MM.1S (cell line): ENCODE data around the gene TSPYL2.

Experiments used
- DNase-seq: peaks from one replicate; pipeline ENCODE4 v3.0.0-alpha.2; 2015
- H2AFZ ChIP-seq: fragments of 300-600 bp; sonication (generic); 2 replicates; pipeline ENCODE4 v1.6.0; 2016; ENCODE audit warnings: antibody characterized with exemption, low read length
- H3F3A ChIP-seq: fragments of 300-600 bp; sonication (generic); 2 replicates; pipeline ENCODE4 v1.6.1; 2016; ENCODE audit warnings: mild to moderate bottlenecking, antibody characterized with exemption, low read length, moderate library complexity, mixed read lengths; ENCODE audit not compliant: insufficient read depth
- H3K27ac ChIP-seq: fragments of 300-600 bp; sonication (generic); 2 replicates; pipeline ENCODE4 v1.5.1; 2016; ENCODE audit warnings: mild to moderate bottlenecking, low read length
- H3K27me3 ChIP-seq: fragments of 300-600 bp; sonication (generic); replicated peaks from 2 replicates; pipeline ENCODE4 v1.6.0; 2016; ENCODE audit warnings: low read length; ENCODE audit not compliant: insufficient read depth
- H3K36me3 ChIP-seq: fragments of 300-600 bp; sonication (generic); replicated peaks from 2 replicates; pipeline ENCODE4 v1.6.1; 2016; ENCODE audit warnings: mild to moderate bottlenecking, low read length, mixed read lengths; ENCODE audit not compliant: insufficient read depth
- H3K4me1 ChIP-seq: fragments of 300-600 bp; sonication (generic); 2 replicates; pipeline ENCODE4 v1.6.1; 2016; ENCODE audit warnings: low read length, mixed read lengths
- H3K4me2 ChIP-seq: fragments of 300-600 bp; sonication (generic); 2 replicates; pipeline ENCODE4 v1.6.0; 2016; ENCODE audit warnings: low read depth, low read length
- H3K4me3 ChIP-seq: fragments of 300-600 bp; sonication (generic); 2 replicates; pipeline ENCODE4 v1.5.1; 2016; ENCODE audit warnings: low read length, mixed read lengths
- H3K79me2 ChIP-seq: fragments of 300-600 bp; sonication (generic); 2 replicates; pipeline ENCODE4 v1.6.1; 2016; ENCODE audit warnings: mixed run types, low read length, mixed read lengths
- H3K9ac ChIP-seq: fragments of 300-600 bp; sonication (generic); 2 replicates; pipeline ENCODE4 v1.6.1; 2016; ENCODE audit warnings: low read length, mixed read lengths
- H3K9me2 ChIP-seq: fragments of 300-600 bp; sonication (generic); replicated peaks from 2 replicates; pipeline ENCODE4 v1.6.1; 2016; ENCODE audit warnings: mild to moderate bottlenecking, low read length, mixed read lengths; ENCODE audit not compliant: insufficient read depth
- H3K9me3 ChIP-seq: fragments of 300-600 bp; sonication (generic); replicated peaks from 2 replicates; pipeline ENCODE4 v1.6.1; 2016; ENCODE audit warnings: mild to moderate bottlenecking, low read length, mixed read lengths; ENCODE audit not compliant: insufficient read depth
- H4K20me1 ChIP-seq: fragments of 300-600 bp; sonication (generic); 2 replicates; pipeline ENCODE4 v1.6.1; 2016; ENCODE audit warnings: mild to moderate bottlenecking, low read length, moderate library complexity, mixed read lengths; ENCODE audit not compliant: insufficient read depth
- CTCF ChIP-seq: fragments of 300-600 bp; sonication (generic); IDR thresholded peaks from 2 replicates; pipeline ENCODE4 v1.5.1; 2016; ENCODE audit warnings: antibody characterized with exemption, low read length, mixed read lengths
- EZH2 ChIP-seq: fragments of 300-600 bp; sonication (generic); optimal IDR thresholded peaks from 2 replicates; pipeline ENCODE3; 2017; ENCODE audit warnings: low read depth, mild to moderate bottlenecking, antibody characterized with exemption, low read length, mixed read lengths
- EZH2phosphoT487 ChIP-seq: fragments of 300-600 bp; sonication (generic); IDR thresholded peaks from 2 replicates; pipeline ENCODE4 v1.6.1; 2018; ENCODE audit warnings: antibody characterized with exemption, low read length

TSPYL2 gene

GRCh38 chrX:53135581-53135980 is 53.4 kb downstream of the TSPYL2 start:
- H3K9ac ChIP-seq: no peak overlapping the region
- no peaks in the 10 kb centered on the region for H3K4me1 ChIP-seq
- no peaks in the 10 kb centered on the region for H3K36me3 ChIP-seq
- no peak overlapping the region for H3K4me3 ChIP-seq
- no peak for DNase-seq
- H4K20me1 ChIP-seq: no peaks in the 10 kb centered on the region
- H3K79me2 ChIP-seq: no peaks in the 10 kb centered on the region
- no peak overlapping the region for H3K4me2 ChIP-seq
- H2AFZ ChIP-seq: no peak overlapping the region
- no peaks in the 10 kb centered on the region for H3K9me3 ChIP-seq
- H3K9me2 ChIP-seq: no peaks in the 10 kb centered on the region
- H3K27me3 ChIP-seq: no peaks in the 10 kb centered on the region
- TF ChIP-seq EZH2 (no peak), EZH2phosphoT487 (no peak), CTCF (no peak)
- no peaks in the 10 kb centered on the region for H3F3A ChIP-seq
- H3K27ac ChIP-seq: no peak overlapping the region
